ENCODE measurements around the gene TMEM43. TPM values are rescaled to one million over a fixed set of nuclear protein-coding genes. Genes with fewer than 3 reads are reported as not detected.

TMEM43 gene
- total and polyA plus RNA-seq, 2 of the 8 experiments (the other 6 are each of a cell fraction or from before 2014, with no cell fraction given), result 27.0 to 33.7 TPM

- TF ChIP-seq CTBP2 (IDR thresholded peaks at IDR 0.05; ENCODE audit: borderline replicate concordance, insufficient read depth, insufficient read length, low read length) (no peak), TAF1 (IDR thresholded peaks at IDR 0.05; ENCODE audit: low read depth, low read length) (no peak), TBP (IDR thresholded peaks at IDR 0.05; ENCODE audit: low read depth, low read length) (no peak), POLR2AphosphoS5 (IDR thresholded peaks at IDR 0.05; ENCODE audit: low read depth, low read length) (no peak), CREB1 (IDR thresholded peaks at IDR 0.05) (no peak), BRCA1 (IDR thresholded peaks at IDR 0.05; ENCODE audit: low read depth, low read length) (no peak), CBX8 (IDR thresholded peaks at IDR 0.05; ENCODE audit: borderline replicate concordance, low read depth, low read length) (no peak)
These were observed 18.7 kb downstream of the TMEM43 start (continued) for GRCh38 chr3:14143271-14144225.
